HCT116 (cell line): ENCODE measurements around the gene SALL3. TPM values are rescaled to one million over a fixed set of nuclear protein-coding genes. Genes with fewer than 3 reads are reported as not detected.
"Not testable (repeated sequence)": the region's sequence is repeated elsewhere in the genome, so short reads cannot be mapped to it uniquely, and the experiment has no call there.

ENCODE experiments used
- ATAC-seq: fragments of 200-7000 bp; cut with Tn5 transposase; 2 replicates; pipeline ENCODE4 v1.9.1; 2020; ENCODE audit warnings: mild to moderate bottlenecking, moderate library complexity
- BruUV-seq: library from RNA; stranded (reverse); fragments of 400-500 nt; replicated peaks from 2 replicates; lab custom pipeline; 2021; lab: Mats Ljungman, UMichigan
- CTCF ChIA-PET: fragments of 300-600 bp; sonication (Branson Sonifier 250); formaldehyde crosslinking; loops from one replicate; lab custom pipeline; 2021; ENCODE audit warnings: antibody characterized with exemption; lab: Charles Lee
- POLR2A ChIA-PET: fragments of 300-600, 350-600 bp; sonication (Branson Sonifier 250); formaldehyde crosslinking; loops from one replicate; lab custom pipeline; 2021; ENCODE audit warnings: antibody characterized with exemption; lab: Charles Lee
- RAD21 ChIA-PET, 2 experiments: fragments of 300-600 bp; sonication (Branson Sonifier 250); formaldehyde crosslinking; loops; one replicate each; lab custom pipeline; 2023; ENCODE audit warnings: low total read pairs in 2 of 2; ENCODE audit not compliant: uncharacterized antibody in 2 of 2, unreplicated experiment in 2 of 2, low non-redundant PET in 1 of 2; lab: Charles Lee
- DNase-seq: peaks from one replicate; pipeline ENCODE4 v3.0.0-alpha.2; 2010; ENCODE audit warnings: low read depth, low spot score
- H2AFZ ChIP-seq: fragments of 200-600 bp; shearing (Covaris generic), sonication (generic); 2 replicates; pipeline ENCODE4 v1.6.1; 2017; ENCODE audit warnings: low read depth, mixed run types, mixed read lengths, antibody characterized with exemption, low read length; ENCODE audit not compliant: poor library complexity, severe bottlenecking
- H3K27ac ChIP-seq: 2 replicates; pipeline ENCODE4 v1.5.1; 2012; ENCODE audit warnings: low read depth, low read length
- H3K27me3 ChIP-seq: fragments of 200-600 bp; sonication (generic); 2 replicates; pipeline ENCODE4 v1.6.1; 2016; ENCODE audit warnings: mixed run types, low read length, mixed read lengths; ENCODE audit not compliant: insufficient read depth
- H3K36me3 ChIP-seq, 2 experiments: fragments of 200-500 bp in 1 of 2; fragments of 200-600 bp in 1 of 2; sonication (Bioruptor generic) in 1 of 2; sonication (generic) in 1 of 2; 2 replicates each; pipeline versions ENCODE4 v1.5.1 to v1.6.1; 2014 to 2016; ENCODE audit warnings: low read length in 2 of 2, inconsistent platforms in 1 of 2, mixed read lengths in 1 of 2, mixed run types in 1 of 2; ENCODE audit not compliant: insufficient read depth in 2 of 2, control insufficient read depth in 1 of 2
- H3K4me1 ChIP-seq, 2 experiments: fragments of 200-600 bp in 1 of 2; sonication (generic) in 1 of 2; 2 replicates each; pipeline versions ENCODE4 v1.5.1 to v1.6.1; 2012 to 2017; ENCODE audit warnings: low read length in 2 of 2, inconsistent platforms in 1 of 2, mild to moderate bottlenecking in 1 of 2, mixed read lengths in 1 of 2, mixed run types in 1 of 2, moderate library complexity in 1 of 2; ENCODE audit not compliant: insufficient read depth in 2 of 2, control insufficient read depth in 1 of 2
- H3K4me2 ChIP-seq: fragments of 200-600 bp; sonication (generic); 2 replicates; pipeline ENCODE4 v1.6.1; 2017; ENCODE audit warnings: mixed run types, low read length, mixed read lengths
- H3K4me3 ChIP-seq, 2 experiments: fragments of 200-600 bp in 1 of 2; sonication (generic) in 1 of 2; replicated peaks in 1 of 2; 2 replicates each; pipeline ENCODE4 v1.5.1; 2011 to 2016; ENCODE audit warnings: low read length in 2 of 2, control low read depth in 1 of 2, low read depth in 1 of 2, mild to moderate bottlenecking in 1 of 2, mixed read lengths in 1 of 2, mixed run types in 1 of 2
- H3K79me2 ChIP-seq: fragments of 200-600 bp; sonication (generic); 2 replicates; pipeline ENCODE4 v1.6.1; 2017; ENCODE audit warnings: mild to moderate bottlenecking, mixed run types, low read length, moderate library complexity, mixed read lengths; ENCODE audit not compliant: insufficient read depth
- H3K9ac ChIP-seq: fragments of 200-600 bp; sonication (generic); 2 replicates; pipeline ENCODE4 v1.6.1; 2016; ENCODE audit warnings: low read length, mixed read lengths
- H3K9me2 ChIP-seq: fragments of 200-600 bp; sonication (generic), shearing (Covaris generic); 2 replicates; pipeline ENCODE4 v1.6.1; 2017; ENCODE audit warnings: mixed run types, mild to moderate bottlenecking, moderate library complexity; ENCODE audit not compliant: insufficient read depth
- H3K9me3 ChIP-seq, 2 experiments: fragments of 200-500 bp in 1 of 2; fragments of 200-600 bp in 1 of 2; sonication (Bioruptor generic) in 1 of 2; sonication (generic) in 1 of 2; 2 replicates each; pipeline ENCODE4 v1.6.1; 2014 to 2017; ENCODE audit warnings: low read length in 2 of 2, mixed read lengths in 2 of 2, inconsistent platforms in 1 of 2, low read depth in 1 of 2, mild to moderate bottlenecking in 1 of 2, mixed run types in 1 of 2, moderate library complexity in 1 of 2; ENCODE audit not compliant: control insufficient read depth in 1 of 2, insufficient read depth in 1 of 2
- H4K20me1 ChIP-seq: fragments of 200-600 bp; sonication (generic), shearing (Covaris generic); 2 replicates; pipeline ENCODE4 v1.6.1; 2017; ENCODE audit warnings: mixed run types, mild to moderate bottlenecking, moderate library complexity; ENCODE audit not compliant: insufficient read depth
- ATF3 ChIP-seq: IDR thresholded peaks from 2 replicates; pipeline ENCODE4 v1.6.1; 2012
- EZH2 ChIP-seq: fragments of 200-600 bp; sonication (generic); IDR thresholded peaks from 2 replicates; pipeline ENCODE4 v1.6.1; 2017; ENCODE audit warnings: antibody characterized with exemption, mixed run types
- EZH2phosphoT487 ChIP-seq: fragments of 200-600 bp; IDR thresholded peaks from 2 replicates; pipeline ENCODE4 v1.6.1; 2018; ENCODE audit warnings: antibody characterized with exemption, borderline replicate concordance
- JUND ChIP-seq: IDR thresholded peaks from 2 replicates; pipeline ENCODE4 v1.6.1; 2012
- SP1 ChIP-seq: IDR thresholded peaks from 2 replicates; pipeline ENCODE4 v1.6.1; 2012; ENCODE audit warnings: low read depth
- ZBTB33 ChIP-seq: IDR thresholded peaks from 2 replicates; pipeline ENCODE4 v1.6.1; 2011; ENCODE audit warnings: mild to moderate bottlenecking, low read length, moderate library complexity; ENCODE audit not compliant: insufficient replicate concordance; ENCODE audit errors: extremely low read depth
- ZNF274 ChIP-seq: fragments of 200-500 bp; sonication (Bioruptor generic); IDR thresholded peaks from 2 replicates; pipeline ENCODE4 v1.6.1; 2014; ENCODE audit warnings: mild to moderate bottlenecking, low read depth, low read length, inconsistent platforms
- intact Hi-C: fragments of 100-400 bp; cut with micrococcal nuclease; formaldehyde crosslinking; loops from 2 replicates; pipeline ENCODE4 v1.10.0; 2022
- total RNA-seq: library from RNA; stranded (reverse); gene quantifications from one replicate; pipeline ENCODE4 v1.2.1, GENCODE V29; 2021; ENCODE audit not compliant: unreplicated experiment

The SALL3 gene
- total RNA-seq, 1 experiment from 2014 or later: not detected

- no peaks in the 10 kb centered on the region for H3K79me2 ChIP-seq
- H3K9me2 ChIP-seq: no peaks in the 10 kb centered on the region
- H3K9me3 ChIP-seq: peaks cover 0 to 5% of the 10 kb centered on the region in 2 experiments; a peak in 1 of 4 replicates
- no peaks in the 10 kb centered on the region for H4K20me1 ChIP-seq
- no peaks in the 10 kb centered on the region for H3K36me3 ChIP-seq
- no peak overlapping the region for H2AFZ ChIP-seq
- H3K4me2 ChIP-seq: no peak overlapping the region
- ChIA-PET CTCF (no interaction called here), POLR2A (no interaction called here), RAD21 (no interaction called here)
- H3K27me3 ChIP-seq: no peaks in the 10 kb centered on the region
- no peak overlapping the region for H3K9ac ChIP-seq
- H3K27ac ChIP-seq: no peak overlapping the region
- no peak overlapping the region for H3K4me3 ChIP-seq
- H3K4me1 ChIP-seq: no peaks in the 10 kb centered on the region
- no TSS peak for BruUV-seq
- DNase-seq: no peak
- intact Hi-C loops: no loop called here
- ATAC-seq: no peak
- no peak for TF ChIP-seq EZH2phosphoT487
- TF ChIP-seq ZBTB33: no peak
- no peak for TF ChIP-seq SP1
- no peak for TF ChIP-seq JUND
- no peak for TF ChIP-seq EZH2
- TF ChIP-seq ATF3: no peak
- TF ChIP-seq ZNF274: no peak
Measured at GRCh38 chr18:78962098-78962497, 17.5 kb upstream of the SALL3 start.

- H3K4me1 ChIP-seq, H3K27me3 ChIP-seq, RAD21 ChIA-PET, H3K9ac ChIP-seq, BruUV-seq, ATAC-seq, H3K4me3 ChIP-seq, H2AFZ ChIP-seq, intact Hi-C loops, H3K79me2 ChIP-seq, DNase-seq, H4K20me1 ChIP-seq, POLR2A ChIA-PET, H3K4me2 ChIP-seq, H3K9me3 ChIP-seq, H3K9me2 ChIP-seq, CTCF ChIA-PET, H3K36me3 ChIP-seq, H3K27ac ChIP-seq: not testable (repeated sequence)
Measured at GRCh38 chr18:78964727-78965126, 14.9 kb upstream of the SALL3 start.
